GM19395 (cell line): ENCODE results near the gene MICAL2.
A peak's percentile ranks its signal among the peaks of the same experiment; 100 is the strongest.

Source experiments
- ATAC-seq: cut with Tn5 transposase; IDR thresholded peaks from one replicate; pipeline ENCODE4 v1.9.1; 2021; ENCODE audit warnings: mild to moderate bottlenecking, moderate library complexity; ENCODE audit not compliant: unreplicated experiment

The MICAL2 gene

DNA sequence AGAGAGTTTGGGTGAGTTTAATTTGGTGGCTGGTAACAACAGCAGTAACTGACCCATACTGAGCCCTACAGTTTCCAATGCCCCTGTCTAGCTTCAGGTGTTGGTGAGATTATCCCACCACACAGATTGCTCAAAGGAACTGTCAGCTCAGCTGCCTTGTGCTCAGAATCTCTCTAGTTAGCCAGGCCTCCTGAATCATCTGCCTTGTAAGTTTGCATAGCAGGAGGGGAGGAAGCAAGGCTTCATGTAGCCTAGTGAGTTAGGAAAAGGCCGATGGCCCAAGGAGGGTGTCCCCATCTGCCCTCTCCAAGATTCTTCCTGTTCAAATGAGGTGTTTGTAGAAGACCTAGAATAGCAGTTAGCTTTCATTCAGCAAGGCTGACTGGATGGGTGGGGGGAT, 74.3 kb downstream of the MICAL2 start:
- ATAC-seq = no peak

DNA sequence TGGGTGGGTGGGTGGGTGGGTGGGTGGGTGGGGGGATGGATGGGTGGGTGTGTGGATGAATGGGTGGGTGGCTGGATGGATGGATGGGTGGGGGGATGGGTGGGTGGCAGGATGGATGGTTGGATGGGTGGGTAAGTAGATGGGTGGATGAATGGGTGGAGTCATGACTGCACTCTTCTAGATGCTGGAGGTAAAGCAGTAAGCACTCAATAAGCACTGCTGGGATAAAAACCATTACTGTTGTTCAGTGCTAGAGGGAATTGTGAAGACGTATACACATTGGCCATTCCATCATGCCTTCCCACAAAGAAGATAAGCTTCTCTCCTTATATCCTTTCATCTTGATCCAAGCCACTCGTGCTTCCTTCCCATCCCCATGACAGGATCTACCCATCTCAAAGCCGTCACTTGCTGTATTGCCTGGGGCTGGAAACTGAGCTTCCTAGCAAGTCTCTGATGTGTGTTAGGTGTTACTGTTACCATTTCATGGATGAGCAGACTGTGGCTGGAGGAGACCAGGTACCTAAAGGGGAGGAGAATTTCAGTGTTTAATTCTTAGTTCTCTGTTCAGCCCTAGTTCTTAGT, 74.8 kb downstream of the MICAL2 start:
- no peak for ATAC-seq

DNA sequence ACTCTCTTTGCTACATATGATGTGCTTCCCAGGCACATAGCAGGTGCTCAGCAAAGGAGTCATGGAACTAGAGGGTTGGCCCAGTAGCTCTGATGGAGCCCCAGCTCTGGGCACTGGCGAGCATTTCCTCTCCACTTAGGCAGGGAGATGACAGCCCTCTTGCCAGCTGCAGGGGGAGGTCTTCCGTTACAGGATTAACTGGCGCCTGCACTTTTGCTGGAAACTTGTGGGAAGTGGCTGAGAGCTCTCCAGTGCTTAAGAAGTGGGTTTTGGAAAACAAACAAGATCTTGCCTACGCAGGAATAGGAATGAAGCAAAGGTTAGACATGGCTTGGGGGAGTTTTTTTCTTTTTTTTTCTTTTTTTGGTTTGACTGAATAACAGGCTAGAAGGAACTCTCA, 75.5 kb downstream of the MICAL2 start:
- no peak for ATAC-seq

DNA sequence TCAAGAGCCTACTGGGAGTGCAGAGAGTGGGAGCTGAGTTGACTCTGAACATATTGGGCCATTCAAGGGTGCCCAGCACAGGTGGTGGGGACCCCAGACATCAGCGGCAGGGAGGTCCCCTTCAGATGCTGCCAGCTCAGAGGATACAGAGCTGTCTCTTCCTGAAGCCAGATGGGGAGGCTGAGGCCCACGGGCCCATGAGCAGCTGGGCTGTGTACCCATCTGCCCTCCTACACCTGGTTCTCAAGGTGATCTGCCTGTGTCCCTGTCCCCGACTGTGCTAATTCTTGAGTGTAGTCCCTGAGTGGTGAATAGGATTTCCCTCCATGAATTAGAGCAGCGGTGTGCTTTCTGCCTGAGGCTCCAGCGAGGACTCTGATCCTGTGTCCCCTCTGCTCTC, 76.3 kb downstream of the MICAL2 start:
- ATAC-seq = no peak

DNA sequence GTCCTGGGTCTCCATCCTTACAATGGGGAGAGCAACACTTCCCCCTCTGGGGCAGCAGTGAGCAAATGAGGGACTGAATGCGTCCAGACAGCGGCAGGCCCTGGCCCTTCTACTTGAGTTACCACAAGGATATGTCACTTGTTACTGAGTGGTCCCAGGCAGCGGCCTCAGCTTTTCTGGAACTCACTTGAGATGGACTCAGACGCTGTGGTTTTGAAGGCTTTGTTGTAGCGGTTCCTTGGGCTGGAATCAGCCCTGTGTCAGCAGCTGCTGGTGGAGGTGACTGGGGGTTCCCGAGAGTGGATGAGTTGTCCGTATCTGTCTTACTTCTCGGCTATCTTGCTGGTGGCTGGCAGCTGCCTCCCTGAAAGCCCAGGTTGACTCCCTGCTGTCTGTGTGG, 77.0 kb downstream of the MICAL2 start:
- ATAC-seq = no peak

DNA sequence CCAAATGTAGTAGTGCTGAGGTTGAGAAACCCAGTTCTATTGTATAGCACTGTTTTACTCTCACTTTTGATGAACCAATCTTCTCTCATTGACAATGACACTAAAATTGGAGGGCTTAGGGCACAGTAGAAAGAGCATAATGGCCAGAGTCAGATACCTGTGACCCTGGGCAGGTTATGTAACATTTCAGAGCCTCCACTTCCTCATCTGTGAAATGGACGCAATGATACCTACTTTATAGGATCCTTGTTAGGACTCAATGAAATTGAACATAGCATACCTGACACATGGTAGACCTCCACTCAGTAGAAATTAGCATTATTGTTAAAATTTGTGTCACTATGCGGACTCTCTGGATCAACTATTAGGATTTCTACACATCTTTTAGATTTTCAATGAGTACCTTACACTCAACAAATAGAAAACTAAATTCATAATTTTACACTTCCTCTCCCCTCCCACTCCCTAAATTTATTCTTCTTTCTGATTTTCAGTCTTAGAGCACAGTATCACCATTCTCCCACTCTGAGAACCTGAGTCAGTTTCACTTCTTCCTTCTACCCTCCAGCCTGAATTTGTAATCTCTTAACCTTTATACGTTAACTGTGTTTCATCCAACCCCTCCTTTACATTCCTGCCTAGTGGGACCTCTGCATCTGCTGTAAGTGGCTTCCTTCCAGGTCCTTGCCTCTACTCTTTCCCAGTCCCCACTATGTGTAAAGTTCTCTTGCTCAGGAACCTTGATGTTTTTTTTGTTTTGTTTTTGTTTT, 78.3 kb downstream of the MICAL2 start:
- peak; percentile 92 for ATAC-seq

DNA sequence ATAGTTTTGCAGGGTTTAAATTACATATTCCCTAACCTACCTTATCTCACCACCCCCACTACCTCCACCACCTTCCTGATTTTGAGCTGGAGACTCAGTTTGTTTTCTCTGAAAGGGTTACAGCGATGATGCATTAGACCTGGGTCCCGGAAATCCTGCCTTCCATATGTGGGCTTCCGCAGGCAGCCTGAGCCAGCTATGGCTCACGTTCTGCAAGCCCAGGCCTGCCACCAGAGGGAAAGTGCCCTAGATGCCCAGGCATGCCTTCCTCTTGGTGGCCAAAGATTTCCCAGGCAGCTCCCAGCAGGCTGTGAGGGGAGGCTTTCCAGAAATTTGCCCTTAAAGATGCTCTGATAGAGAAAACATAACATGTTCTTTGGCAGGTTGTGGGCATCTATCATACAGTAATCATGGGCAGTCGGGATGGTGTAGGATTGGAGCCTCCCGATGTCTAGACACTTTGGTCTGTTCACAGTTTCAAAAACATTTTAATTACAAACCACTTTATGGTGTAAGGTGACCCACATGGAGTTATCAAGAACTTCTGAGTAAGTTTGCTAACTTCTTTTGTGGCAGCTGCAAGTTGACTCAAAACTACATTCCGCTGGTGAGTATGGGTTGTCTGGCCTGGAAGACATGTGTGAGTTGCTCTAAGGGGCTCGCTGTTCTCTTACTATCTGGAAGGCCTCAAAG, 79.3 kb downstream of the MICAL2 start:
- no peak for ATAC-seq

DNA sequence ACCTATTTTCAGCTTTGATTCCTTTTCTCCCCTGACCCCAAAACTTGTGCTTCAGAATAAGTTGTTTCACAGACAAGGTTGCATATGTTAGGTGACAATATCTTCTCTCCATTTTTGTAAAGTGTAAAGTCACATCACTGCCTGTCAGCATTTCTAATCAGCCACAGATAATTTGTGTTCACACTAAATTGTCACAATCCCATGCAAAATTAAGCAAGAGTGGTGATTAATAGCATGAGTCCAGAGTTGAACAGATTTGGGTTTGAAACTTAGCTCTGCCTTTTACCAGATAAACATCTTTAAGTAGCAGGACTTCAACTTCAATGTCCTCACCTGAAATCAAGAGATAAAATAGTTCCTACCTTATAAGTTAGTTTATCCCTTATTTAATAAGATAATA, 80.1 kb downstream of the MICAL2 start:
- no peak for ATAC-seq

DNA sequence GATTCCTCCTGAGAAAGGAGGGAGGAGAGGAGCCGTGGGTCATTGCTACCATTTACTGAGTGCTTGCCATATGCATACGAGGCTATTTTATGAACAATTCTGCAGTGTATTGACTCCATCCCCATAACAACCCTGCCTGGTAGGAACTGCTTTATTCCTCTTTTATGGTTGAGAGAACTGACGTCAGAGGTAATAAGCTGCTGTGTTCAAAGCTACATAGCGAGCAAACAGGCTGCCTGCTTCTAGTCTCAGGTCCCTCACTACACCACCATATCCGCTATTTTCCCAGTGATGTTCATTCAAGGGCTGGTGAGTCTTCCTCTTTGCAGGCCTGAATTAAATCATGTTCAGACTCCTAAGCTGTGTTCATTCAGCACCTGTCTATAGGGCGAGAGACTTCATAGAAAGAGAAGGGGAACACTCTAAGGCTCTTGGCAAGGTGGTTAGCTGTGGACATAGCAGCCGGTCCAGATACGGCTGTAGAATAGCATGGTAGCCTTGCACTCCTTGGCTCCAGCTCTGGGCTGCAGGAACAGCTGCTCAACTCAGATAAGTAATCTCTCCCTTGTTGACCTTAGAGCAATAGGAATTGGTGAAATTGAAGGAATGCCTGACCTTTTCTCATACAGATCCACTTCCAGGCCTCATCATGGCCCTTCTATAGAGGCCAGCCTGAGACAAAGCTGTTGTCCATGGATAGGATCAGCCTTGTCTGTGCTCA, 82.6 kb downstream of the MICAL2 start:
- ATAC-seq = no peak

DNA sequence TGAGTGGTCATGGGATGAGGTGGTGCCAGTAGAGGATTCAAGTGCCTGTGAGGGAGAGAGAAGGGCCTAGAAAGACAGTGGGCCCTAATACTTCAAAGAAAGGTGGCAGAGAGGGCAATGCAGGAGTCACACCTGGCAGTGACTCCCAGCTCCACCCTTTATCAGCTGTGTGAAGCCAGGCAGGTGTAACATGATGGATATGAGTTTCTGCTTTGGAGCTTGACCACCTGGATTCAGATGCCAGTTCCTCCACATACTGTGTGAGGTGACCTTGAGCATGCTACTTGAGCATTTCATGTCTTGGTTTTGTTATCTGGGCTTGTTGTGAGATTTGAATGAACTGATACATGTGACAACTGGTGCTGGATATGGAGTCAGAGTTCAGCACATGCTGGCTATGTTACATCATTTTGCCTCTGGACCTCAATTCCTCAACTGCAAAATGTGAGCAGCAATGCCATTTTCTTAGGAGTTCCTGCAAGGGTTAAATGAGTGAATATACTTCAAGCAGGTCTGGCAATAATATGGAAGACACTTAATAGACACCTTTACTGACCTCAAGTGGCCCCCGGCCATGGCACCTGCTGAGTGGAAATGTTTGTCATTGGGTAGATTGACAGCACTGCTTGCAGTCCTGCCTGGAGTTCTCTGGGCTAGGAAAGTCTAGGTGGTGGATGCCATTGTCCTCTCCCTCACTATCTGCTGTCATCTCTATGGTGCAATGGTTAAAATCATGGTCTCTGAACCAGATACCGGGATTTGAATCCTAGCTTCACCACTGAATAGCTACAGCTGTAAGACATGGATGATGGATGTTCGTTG, 83.3 kb downstream of the MICAL2 start:
- no peak for ATAC-seq

DNA sequence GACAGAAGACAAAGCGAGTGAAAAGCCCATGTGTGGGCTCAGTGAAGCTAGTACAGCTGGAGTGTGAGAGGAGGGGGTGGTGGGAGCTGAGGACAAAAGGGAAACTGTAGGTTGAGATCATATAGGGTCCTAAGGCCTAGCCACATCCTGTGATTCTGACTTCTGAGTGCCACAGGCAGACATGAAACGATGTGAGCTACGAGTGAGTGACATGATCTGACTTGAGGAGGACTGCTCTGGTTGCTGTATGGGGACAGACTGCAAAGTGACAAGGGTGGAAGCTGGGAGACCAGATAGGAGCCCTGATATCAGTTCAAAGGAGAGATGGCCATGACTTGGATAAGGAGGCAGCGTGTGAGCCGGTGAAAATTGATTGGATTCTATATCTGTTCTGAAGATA, 85.4 kb downstream of the MICAL2 start:
- peak; percentile 92 for ATAC-seq

DNA sequence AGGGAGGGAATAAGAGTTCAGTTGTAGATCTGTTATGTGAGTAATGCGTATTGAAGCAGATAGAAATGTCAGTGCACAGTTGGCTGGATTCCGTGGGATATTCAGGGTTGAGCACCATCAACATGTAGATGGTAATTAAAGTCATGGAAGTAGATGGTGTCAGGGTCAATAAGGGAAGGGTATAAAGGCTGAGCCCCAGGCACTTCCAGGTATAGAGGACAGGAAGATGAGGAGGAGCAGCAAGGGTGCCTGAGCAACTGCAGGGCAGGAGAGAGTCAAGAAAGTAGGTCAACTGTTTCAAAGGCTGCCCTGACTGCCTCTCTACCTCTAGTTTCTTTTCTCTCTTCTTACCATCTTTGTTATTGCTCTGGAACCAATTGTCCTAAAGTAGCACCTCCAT, 85.9 kb downstream of the MICAL2 start:
- no peak for ATAC-seq

DNA sequence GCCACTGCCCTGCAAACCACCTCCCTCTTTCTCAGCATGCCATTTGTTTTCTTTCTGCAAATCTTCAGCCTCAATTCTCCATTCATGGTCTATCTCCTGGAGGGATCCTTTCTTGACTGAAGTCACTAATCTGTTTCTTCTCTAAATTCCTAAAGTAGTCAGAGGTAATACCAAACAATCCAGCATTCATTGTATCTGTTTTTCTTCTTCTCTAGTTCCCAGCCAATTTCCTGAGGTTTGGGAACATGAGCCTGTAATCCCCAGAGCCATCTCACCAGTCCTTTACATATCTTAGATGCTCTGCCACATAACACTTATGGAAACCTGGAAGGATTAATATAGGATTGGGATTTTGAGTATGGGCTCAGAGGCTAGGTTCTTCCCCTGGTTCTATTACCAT, 86.5 kb downstream of the MICAL2 start:
- ATAC-seq = no peak

DNA sequence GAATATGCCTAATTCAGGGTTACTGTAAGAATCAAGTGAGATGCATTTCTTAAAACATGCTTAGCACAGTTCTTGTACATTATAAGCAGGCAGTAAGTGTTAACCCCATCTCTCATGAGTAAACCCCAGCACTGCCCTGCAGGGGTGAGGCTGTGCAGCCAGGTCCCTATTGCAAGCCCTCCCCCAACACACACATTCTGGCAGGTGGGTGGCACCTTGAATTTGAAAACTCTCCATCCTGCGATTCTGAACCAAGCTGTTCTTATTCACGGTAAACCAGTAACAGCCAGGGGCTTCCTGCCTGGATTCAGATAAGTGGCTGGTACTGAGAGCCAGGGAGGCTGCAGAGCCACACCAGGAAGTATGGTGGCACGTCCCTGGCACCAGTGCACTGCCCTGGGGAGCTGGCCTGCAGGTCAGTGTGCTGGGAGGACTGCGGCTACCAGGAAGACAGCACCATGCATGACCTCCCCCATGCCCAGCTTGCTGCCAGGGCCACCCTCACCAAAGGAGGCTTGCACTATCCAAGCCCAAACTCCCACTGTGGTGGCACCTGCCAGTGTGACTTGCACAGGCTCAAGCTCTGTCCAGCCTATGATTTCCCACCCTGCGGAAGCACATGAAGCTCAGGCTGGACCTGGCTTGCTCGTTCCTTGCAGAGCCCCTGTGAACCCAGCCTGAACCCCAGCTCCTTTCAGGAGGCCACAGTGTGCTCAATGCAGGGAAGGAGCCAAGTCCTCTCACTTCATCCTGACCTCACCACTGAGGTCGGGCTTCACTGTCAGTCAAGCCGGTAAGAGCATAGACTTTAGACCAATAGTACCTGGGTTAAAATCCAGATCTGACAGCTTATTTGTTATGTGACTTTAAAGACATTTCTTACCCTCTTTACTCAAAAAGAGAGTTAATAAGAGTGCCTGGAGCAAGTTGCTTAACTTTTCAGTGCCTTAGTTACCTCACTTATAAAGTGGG, 88.1 kb downstream of the MICAL2 start:
- ATAC-seq = no peak

DNA sequence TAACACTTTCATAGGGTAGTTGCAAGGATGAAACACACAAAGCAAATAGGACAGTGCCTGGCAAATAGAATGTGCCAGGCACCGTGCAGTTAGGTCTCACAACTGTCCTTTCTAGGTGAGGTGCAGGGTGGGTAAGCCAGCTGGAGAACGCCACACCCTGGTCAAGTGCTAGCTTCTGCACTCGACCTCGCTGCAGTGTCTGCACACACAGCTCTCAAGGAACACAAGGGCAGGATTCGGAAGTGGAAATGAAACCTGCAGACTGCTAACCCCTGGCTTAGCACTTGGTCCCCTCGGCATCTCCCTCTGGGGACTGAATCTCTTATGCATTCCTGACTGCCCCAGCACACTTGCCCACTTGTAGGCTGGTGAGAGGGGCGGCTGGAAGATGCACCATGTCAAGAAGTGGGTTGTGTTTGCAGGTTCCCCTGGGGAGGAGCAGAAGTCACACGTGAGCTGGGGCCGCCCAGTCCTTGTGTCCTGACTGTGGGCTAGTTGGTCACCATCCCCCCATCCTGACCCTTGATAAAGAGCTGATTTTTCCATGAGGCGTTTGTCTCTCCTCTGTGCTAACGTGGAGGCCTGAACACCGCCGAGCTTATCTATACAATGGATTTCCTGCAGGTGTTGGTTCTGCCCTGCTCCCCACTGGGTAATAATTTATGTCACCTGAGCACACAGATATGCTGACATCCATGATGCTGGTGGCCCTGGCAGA, 89.0 kb downstream of the MICAL2 start:
- no peak for ATAC-seq

DNA sequence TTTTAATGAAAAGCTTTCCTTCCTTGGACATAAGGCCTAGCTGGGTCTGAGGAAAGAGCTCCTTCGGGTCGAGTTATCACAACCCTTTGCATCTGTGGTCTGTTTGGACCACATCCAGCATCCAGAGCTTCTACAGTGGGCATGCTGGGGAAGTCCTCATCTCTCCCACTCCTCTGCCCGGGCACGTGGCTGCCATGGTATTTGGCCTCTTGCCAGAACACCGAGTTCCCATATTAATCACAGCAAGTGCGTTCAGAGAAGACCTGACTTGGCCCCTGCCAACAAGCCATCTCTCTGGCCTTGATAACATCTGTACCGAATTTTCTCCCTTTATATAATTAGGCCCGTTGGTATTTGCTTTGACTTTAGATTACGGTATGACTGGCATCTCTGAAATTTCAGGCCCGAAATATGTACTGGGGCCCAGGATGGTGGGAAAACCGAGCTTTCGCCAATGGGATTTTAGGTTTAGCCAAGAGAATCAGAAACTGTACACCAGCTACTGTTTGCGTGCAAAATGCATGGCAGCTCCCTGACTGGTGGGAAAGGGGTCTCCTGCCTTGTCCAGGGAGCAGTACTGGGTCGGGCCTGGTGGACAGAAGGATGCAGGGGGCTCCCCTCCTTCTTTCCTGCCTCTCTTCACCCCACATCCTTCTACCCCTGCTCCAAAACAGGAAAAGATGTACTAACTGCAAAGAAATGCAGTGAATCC, 90.0 kb downstream of the MICAL2 start:
- no peak for ATAC-seq

DNA sequence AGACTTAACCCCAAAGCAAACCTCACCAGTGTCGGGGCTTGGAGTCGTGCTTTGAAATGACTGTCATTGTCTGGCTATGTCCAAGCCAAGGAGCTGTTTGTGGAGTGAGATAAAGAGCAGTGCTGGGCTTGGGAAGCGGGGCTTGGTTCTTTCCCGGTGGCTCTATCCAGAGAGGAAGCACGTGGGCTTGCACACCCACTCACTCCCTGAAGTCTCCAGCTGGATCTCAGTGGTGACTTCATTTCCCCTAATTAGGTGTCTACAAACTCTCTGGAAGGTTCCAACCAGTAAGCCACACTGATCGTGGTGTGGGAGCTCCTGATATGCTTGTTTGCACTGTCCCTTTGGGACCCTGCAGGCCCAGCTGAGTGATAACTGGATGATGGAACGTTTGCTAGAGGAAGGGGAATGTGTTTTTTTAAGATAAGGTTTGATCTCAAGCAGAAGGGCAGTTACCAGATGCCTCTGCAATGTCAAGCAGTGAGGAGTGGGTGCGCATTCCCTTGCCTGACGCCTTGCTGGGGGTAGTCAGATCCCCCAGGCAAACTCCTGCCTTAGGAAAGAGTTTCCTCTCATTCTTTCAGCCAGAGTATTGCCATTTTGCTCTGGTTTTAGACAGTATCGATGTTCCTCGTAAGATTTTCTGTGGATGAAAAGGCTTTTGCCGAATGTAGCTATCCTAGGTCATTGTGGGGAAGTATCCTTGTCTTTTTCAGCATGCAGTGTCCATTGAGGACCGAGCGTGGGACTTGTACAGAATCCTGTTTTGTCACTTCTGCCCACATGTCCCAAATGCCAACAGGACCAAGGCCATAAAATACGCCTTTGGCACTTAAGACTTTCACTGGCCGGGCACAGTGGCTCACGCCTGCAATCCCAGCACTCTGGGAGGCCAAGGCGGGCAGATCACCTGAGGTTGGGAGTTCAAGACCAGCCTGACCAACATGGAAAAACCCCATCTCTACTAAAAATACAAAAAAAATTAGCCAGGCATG, 90.9 kb downstream of the MICAL2 start:
- ATAC-seq = no peak
